Heart left ventricle (tissue), 13 donors: ENCODE results near the gene NEK7.

Experiments
- CTCF ChIP-seq, 12 donors: fragments of 200-600 bp; sonication (generic) in 4 of 12; IDR thresholded peaks; one replicate each; pipeline versions ENCODE4 v1.5.0 to v1.8.0; 2018 to 2022; ENCODE audit warnings: antibody characterized with exemption in 12 of 12, mild to moderate bottlenecking in 5 of 12
- POLR2A ChIP-seq, 2 donors: fragments of 450-650 bp; IDR thresholded peaks; one replicate each; pipeline ENCODE4 v1.6.1; 2017; ENCODE audit warnings: antibody characterized with exemption in 2 of 2, mild to moderate bottlenecking in 2 of 2, moderate library complexity in 2 of 2
- donor health status: ischemic (EF 13 %, LVEDD 7.1; RV severe dilation, severe dysfunction).
- donor health status: DM: no; HTN: yes; CAD: no.
- donor health status: DM: no; HTN: no; CAD: no.
- donor health status: ischemic (EF 25% LVEDD 6.9; RV normal size, moderate dysfunction).
- donor health status: ischemic (EF 25% LVEDD 5.7; RV mildly dilated, moderate dysfunction).
- donor health status: ischemic (EF 35%, LVEDD 5.7; RV mildly dilated, moderate dysfunction).
- donor health status: nonischemic (EF 11% LVEDD 7.7; RV severe dilation, severe dysfunction).
- donor health status: DM: yes; HTN: yes; CAD: no.
- donor health status: PGD.
- donor health status: ischemic (EF 29% LVEDD 5.4; RV normal size, mild dysfunction).
- donor health status: nonischemic (EF 23%, LVEDD 6.1; RV moderate dilation, normal function).

GRCh38 chr1:198253668-198254067 lies 96.9 kb downstream of the NEK7 start:
- TF ChIP-seq CTCF (IDR thresholded peaks at IDR 0.05) (no peak), POLR2A (IDR thresholded peaks at IDR 0.05) (no peak)
